ENCODE measurements around the gene HPSE2. TPM values are rescaled to one million over a fixed set of nuclear protein-coding genes. Genes with fewer than 3 reads are reported as not detected.

Gene HPSE2
- total RNA-seq, 1 experiment from 2014 or later: 0.05 TPM

GRCh38 chr10:98486421-98486820 is 749.2 kb downstream of the HPSE2 start:
- ChIA-PET POLR2A (no interaction called here), CTCF (no interaction called here), RAD21 (ENCODE audit: low non-redundant PET in 1 of 2, low total read pairs in 2 of 2, uncharacterized antibody in 2 of 2, unreplicated experiment in 2 of 2) (no interaction called here)
- no peak overlapping the region for H3K27ac ChIP-seq (ENCODE audit: low read depth, low read length)
- no peaks in the 10 kb centered on the region for H3K9me2 ChIP-seq (ENCODE audit: insufficient read depth)
- intact Hi-C loops (cut with micrococcal nuclease): no loop called here
- no peak overlapping the region for H2AFZ ChIP-seq (ENCODE audit: low read depth, low read length, poor library complexity, severe bottlenecking)
- DNase-seq (ENCODE audit: low read depth, low spot score) (no peak), ATAC-seq (no peak)
- H3K9ac ChIP-seq (ENCODE audit: low read length): no peak overlapping the region
- no peaks in the 10 kb centered on the region for H3K36me3 ChIP-seq (ENCODE audit: control insufficient read depth in 1 of 2, insufficient read depth in 2 of 2, low read length in 2 of 2)
- no peaks in the 10 kb centered on the region for H3K79me2 ChIP-seq (ENCODE audit: insufficient read depth, low read length)
- no peaks in the 10 kb centered on the region for H3K9me3 ChIP-seq (ENCODE audit: control insufficient read depth in 1 of 2, insufficient read depth in 1 of 2, low read depth in 1 of 2, low read length in 2 of 2)
- no peaks in the 10 kb centered on the region; the same call in 1 of the 2 replicates for H3K27me3 ChIP-seq (ENCODE audit: insufficient read depth, low read length)
- no peak overlapping the region for H3K4me2 ChIP-seq (ENCODE audit: low read length)
- TF ChIP-seq ATF3 (IDR thresholded peaks at IDR 0.05): no peak
- TF ChIP-seq SIN3A (IDR thresholded peaks at IDR 0.05; ENCODE audit: low read depth): no peak
- TF ChIP-seq CTCF (IDR thresholded peaks at IDR 0.05 in 2 of 3, conservative IDR thresholded peaks at IDR 0.05 in 1 of 3; ENCODE audit: borderline replicate concordance in 1 of 3, insufficient read depth in 1 of 3, low read depth in 2 of 3, low read length in 2 of 3): no peak
- no peak for TF ChIP-seq TCF7L2 (IDR thresholded peaks at IDR 0.05; ENCODE audit: borderline replicate concordance, extremely low read depth, insufficient read depth, insufficient read length)
- TF ChIP-seq EGR1 (IDR thresholded peaks at IDR 0.05; ENCODE audit: low read depth): no peak
- no peak for TF ChIP-seq CEBPB (IDR thresholded peaks at IDR 0.05; ENCODE audit: low read depth)
- no peak for TF ChIP-seq ZNF274 (IDR thresholded peaks at IDR 0.05; ENCODE audit: low read depth, low read length)
- no peak for TF ChIP-seq ZBTB33 (IDR thresholded peaks at IDR 0.05; ENCODE audit: extremely low read depth, insufficient replicate concordance, low read length)
- no peak for TF ChIP-seq CBX3 (IDR thresholded peaks at IDR 0.05; ENCODE audit: low read depth)
- no peak for TF ChIP-seq MAX (IDR thresholded peaks at IDR 0.05)
- TF ChIP-seq EZH2 (IDR thresholded peaks at IDR 0.05): no peak
- TF ChIP-seq JUND (IDR thresholded peaks at IDR 0.05): no peak
- TF ChIP-seq YY1 (IDR thresholded peaks at IDR 0.05; ENCODE audit: extremely low read depth, insufficient replicate concordance, low read depth, low read length): no peak
- no peak for TF ChIP-seq SP1 (IDR thresholded peaks at IDR 0.05; ENCODE audit: low read depth)
- no peak for TF ChIP-seq SRF (IDR thresholded peaks at IDR 0.05; ENCODE audit: low read depth)
- no TSS peak for BruUV-seq (replicated peaks)
- no peak overlapping the region for H3K4me3 ChIP-seq (replicated peaks in 1 of 2; ENCODE audit: low read depth in 1 of 2, low read length in 2 of 2)
- no peaks in the 10 kb centered on the region for H3K4me1 ChIP-seq (ENCODE audit: control insufficient read depth in 1 of 2, insufficient read depth in 2 of 2, low read length in 2 of 2)
- H4K20me1 ChIP-seq (ENCODE audit: insufficient read depth): no peaks in the 10 kb centered on the region

Measured in HCT116 (cell line).